Body of pancreas (tissue), 4 donors: ENCODE results near the gene HELZ.

Source experiments
- CTCF ChIP-seq, 7 experiments: fragments of 450-650 bp in 4 of 7; fragments of 200-600 bp in 3 of 7; sonication (generic) in 3 of 7; IDR thresholded peaks; one replicate each; pipeline ENCODE4 v1.5.1; 2016 to 2019; ENCODE audit warnings: antibody characterized with exemption in 7 of 7
- POLR2A ChIP-seq, 3 donors: fragments of 450-650 bp; IDR thresholded peaks; one replicate each; pipeline ENCODE4 v1.6.1; 2016; ENCODE audit warnings: antibody characterized with exemption in 3 of 3, mild to moderate bottlenecking in 2 of 3

GRCh38 chr17:67290711-67291291 lies 45.8 kb upstream of the HELZ start:
- TF ChIP-seq CTCF (IDR thresholded peaks at IDR 0.05) (no peak), POLR2A (IDR thresholded peaks at IDR 0.05) (no peak)
